Measurements from ENCODE around the gene UROS.

The UROS gene

GRCh38 chr10:125822878-125823662 is at the start of gene UROS, which contains the start of gene BCCIP:
TSS of gene UROS (minus strand) at chr10:125823258. CDS start at chr10:125816499, 6,759 bp downstream.
TSS of gene BCCIP (plus strand) at chr10:125823546. CDS start at chr10:125823558, 12 bp downstream.
- DNase-seq (ENCODE audit: low read depth) = peak; percentile 86

- DNase-seq (ENCODE audit: low read depth) = no peak
Measured at GRCh38 chr10:125871338-125871737, 48.3 kb upstream of the UROS start.

GRCh38 chr10:125868372-125868975 is 45.4 kb upstream of the UROS start:
- no peak for DNase-seq (ENCODE audit: low read depth)

GRCh38 chr10:125866421-125867029 is 43.5 kb upstream of the UROS start:
- no peak for DNase-seq (ENCODE audit: low read depth)

GRCh38 chr10:125865120-125865519 is 42.1 kb upstream of the UROS start:
- DNase-seq (ENCODE audit: low read depth) = no peak

GRCh38 chr10:125859128-125859817 is 36.2 kb upstream of the UROS start:
- DNase-seq (ENCODE audit: low read depth) = no peak

GRCh38 chr10:125857185-125857760 is 34.2 kb upstream of the UROS start:
- DNase-seq (ENCODE audit: low read depth) = no peak

GRCh38 chr10:125852487-125852886 is 29.4 kb upstream of the UROS start:
- no peak for DNase-seq (ENCODE audit: low read depth)

GRCh38 chr10:125850766-125851731 is 28.0 kb upstream of the UROS start:
- DNase-seq (ENCODE audit: low read depth) = no peak

- no peak for DNase-seq (ENCODE audit: low read depth)
Measured at GRCh38 chr10:125849448-125849847, 26.4 kb upstream of the UROS start.

GRCh38 chr10:125848857-125849256 is 25.8 kb upstream of the UROS start:
- no peak for DNase-seq (ENCODE audit: low read depth)

GRCh38 chr10:125848371-125848770 is 25.3 kb upstream of the UROS start:
- DNase-seq (ENCODE audit: low read depth) = no peak

GRCh38 chr10:125846894-125847293 is 23.8 kb upstream of the UROS start:
- no peak for DNase-seq (ENCODE audit: low read depth)

GRCh38 chr10:125845617-125846016 is 22.6 kb upstream of the UROS start:
- no peak for DNase-seq (ENCODE audit: low read depth)

GRCh38 chr10:125844751-125845221 is 21.7 kb upstream of the UROS start:
- no peak for DNase-seq (ENCODE audit: low read depth)

GRCh38 chr10:125843603-125844329 is 20.7 kb upstream of the UROS start:
- no peak for DNase-seq (ENCODE audit: low read depth)

GRCh38 chr10:125840955-125841354 is 17.9 kb upstream of the UROS start:
- no peak for DNase-seq (ENCODE audit: low read depth)

GRCh38 chr10:125840406-125840805 is 17.3 kb upstream of the UROS start:
- DNase-seq (ENCODE audit: low read depth) = no peak

- no peak for DNase-seq (ENCODE audit: low read depth)
Measured at GRCh38 chr10:125838802-125839575, 15.9 kb upstream of the UROS start.
